Stimulated activated CD8-positive, alpha-beta memory T cell treated with anti-CD3 and anti-CD28 coated beads, Interleukin-7, amount 100 ng/mL, for 4 hours (primary cell): ENCODE measurements around the gene CLPTM1L.
"Not testable (repeated sequence)": the region's sequence is repeated elsewhere in the genome, so short reads cannot be mapped to it uniquely, and the experiment has no call there.

Experiments
- DNase-seq, 2 donors: peaks; one replicate each; pipeline ENCODE4 v3.0.0-alpha.2; 2020; ENCODE audit warnings: low read depth in 2 of 2

The CLPTM1L gene

DNA sequence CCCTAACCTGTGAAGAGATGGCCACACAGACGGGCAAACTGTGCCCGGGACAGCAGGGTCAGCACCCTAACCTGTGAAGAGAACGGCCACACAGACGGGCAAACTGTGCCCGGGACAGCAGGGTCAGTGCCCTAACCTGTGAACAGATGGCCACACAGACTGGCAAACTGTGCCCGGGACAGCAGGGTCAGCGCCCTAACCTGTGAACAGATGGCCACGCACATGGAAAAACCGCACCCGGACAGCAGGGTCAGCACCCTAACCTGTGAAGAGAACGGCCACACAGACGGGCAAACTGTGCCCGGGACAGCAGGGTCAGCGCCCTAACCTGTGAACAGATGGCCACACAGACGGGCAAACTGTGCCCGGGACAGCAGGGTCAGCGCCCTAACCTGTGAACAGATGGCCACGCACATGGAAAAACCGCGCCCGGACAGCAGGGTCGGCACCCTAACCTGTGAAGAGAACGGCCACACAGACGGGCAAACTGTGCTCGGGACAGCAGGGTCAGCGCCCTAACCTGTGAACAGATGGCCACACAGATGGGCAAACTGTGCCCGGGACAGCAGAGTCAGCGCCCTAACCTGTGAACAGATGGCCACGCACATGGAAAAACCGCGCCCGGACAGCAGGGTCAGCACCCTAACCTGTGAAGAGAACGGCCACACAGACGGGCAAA lies 5.6 kb downstream of the CLPTM1L start:
- not testable (repeated sequence) for DNase-seq

DNA sequence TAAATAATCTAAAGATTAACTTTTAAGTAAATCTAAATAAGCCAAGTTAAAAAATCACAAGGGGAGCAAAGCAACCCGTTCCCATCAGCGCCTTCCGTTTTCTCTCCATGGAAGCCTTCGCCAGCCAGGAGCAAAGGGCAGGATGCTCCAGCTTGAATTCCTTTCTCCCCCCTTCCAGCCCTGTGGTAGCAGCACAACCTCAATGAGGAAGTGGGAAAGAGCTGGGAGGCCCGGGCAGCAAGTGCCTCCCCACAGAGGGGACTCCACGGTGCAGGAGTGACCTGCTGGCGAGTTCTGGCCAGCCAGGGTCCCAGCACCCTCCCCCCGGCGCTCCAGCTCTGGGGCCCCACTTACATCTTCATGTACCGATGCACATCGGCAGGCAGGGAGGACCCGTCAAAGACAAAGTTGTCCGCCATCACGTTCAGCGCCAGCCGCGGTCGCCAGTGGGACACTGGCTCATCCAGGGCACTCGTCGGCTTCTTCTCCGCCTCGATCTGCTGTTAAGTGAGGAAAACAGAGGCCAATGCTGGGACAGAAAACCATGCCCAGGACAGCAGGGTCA lies 6.3 kb downstream of the CLPTM1L start:
- DNase-seq = no peak

DNA sequence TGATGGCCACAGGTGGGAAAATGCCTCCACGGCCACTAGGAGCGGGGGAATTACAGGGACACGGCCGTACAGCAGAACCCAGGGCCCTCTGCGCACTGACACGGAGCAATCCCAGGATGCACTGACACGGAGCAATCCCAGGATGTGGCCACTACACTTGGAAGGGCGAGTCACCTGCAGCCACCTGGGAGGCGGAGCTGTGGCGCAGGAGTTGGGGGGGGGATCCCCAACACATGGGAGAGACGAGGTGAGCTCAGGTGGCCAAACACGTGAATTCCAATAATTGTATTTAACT lies 6.8 kb downstream of the CLPTM1L start:
- DNase-seq = no peak

DNA sequence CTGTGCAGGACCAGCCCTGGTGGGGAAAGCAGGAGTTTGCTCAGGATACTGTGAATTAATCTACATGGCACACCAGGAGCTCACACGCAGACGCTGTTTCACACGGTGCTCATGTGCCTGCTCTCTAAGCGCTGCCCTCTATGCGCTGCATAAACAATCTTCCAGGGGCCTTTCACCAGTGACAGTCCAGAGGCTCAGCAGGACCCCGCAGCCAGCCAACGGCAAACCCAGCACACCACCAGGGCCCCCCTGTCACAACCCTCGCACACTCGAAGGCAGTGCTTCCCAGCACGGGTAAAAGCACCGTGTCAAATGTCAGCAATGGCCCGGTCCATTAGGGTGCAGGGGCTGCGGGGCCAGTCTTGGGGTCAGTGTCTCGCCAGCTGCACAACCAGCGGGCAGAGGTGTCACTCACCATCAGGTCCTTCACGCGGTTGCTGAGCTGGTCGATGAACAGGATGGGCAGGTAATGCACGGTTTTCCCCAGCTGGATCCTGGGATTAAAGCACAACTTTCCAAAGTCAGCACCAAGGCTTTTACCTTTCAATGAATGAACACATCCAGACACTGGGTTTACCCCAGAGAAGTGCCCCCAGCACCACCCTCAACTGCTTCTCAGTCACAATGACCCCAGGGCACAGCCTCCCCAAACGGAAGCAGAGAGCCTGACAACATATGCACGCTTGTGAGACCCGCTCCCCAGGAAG lies 7.3 kb downstream of the CLPTM1L start:
- DNase-seq = no peak

DNA sequence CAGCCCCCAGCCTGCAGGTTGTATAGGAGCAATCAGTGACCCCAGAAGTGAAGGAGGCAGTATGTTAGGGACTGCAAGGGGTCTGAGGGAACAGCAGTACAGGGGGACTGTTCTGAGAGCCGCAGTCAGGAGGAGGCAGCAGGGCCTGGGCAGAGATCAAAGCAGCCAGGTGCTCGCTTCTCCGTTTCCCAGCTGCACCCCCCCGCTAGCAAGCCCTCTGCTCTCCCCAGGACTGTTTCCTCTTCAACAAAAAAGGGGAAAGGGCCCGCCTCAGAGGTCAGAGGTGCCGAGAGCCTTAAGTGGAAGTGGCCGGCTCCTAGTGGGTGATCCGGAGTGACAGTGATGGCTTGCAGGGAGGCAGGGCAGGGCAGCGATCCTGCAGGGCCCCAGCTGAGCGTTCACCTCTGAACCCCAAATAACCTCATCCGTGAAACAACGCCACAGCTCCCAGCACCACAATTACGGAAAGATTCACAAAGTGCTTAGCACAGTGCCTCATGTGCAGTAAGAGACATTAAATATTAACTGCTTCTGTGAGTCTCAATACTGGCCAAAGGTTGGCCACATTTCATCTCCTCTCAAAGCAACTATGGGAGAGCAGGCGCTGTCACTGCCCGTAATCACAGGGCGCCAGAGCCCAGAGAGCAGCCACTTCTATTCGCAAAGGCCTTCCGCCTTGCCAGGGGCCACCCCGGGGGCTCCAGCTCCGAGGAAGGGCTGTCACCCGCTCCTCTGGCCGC lies 8.0 kb downstream of the CLPTM1L start:
- no peak for DNase-seq

DNA sequence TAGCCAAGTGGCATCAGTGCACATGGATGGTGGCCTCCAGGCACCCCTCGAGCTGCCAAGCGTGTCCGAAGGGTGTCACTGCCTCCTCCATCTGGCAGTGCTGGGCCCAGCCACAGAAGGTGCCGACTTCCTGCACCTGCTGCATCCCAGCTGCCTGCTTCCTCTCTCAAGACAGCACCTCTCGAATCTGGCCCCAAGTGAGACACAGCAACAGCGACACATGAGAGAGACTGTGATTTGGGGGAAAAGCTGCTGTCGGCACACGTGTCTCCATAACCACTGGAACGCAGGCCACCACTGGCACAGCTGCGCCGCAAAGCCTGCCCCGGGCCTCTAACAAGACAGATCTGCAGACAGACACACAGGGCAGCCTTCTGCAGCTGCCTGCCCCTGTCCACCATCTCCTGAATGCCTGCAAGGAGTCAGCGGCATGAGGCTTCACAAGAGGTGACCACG lies 8.8 kb downstream of the CLPTM1L start:
- DNase-seq = no peak

DNA sequence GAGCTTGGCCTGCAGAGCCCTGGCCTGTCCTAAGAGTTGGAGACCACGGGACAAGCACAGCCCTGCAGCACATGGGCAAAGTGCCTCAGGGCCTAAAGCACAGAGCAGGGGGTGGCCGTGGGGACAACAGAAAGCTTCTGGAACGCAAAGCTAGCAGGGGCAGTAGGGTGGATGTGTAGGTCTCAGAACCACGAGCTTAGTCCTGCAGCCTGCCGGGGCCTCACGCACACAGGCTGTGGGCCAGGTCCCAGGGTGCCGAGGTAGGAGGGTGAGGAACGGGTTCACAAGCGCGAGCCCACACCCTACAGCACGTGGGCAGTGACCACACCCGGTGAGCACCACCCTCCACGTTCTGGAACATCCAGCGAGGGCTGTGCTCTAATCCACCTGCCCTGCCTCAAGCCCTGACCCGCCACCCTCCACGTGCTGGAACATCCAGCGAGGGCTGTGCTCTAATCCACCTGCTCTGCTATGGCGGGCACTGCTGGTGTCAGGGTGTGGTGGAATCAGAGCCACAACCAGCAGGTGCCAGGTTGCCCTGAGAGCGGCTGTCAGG lies 9.3 kb downstream of the CLPTM1L start:
- DNase-seq = no peak

DNA sequence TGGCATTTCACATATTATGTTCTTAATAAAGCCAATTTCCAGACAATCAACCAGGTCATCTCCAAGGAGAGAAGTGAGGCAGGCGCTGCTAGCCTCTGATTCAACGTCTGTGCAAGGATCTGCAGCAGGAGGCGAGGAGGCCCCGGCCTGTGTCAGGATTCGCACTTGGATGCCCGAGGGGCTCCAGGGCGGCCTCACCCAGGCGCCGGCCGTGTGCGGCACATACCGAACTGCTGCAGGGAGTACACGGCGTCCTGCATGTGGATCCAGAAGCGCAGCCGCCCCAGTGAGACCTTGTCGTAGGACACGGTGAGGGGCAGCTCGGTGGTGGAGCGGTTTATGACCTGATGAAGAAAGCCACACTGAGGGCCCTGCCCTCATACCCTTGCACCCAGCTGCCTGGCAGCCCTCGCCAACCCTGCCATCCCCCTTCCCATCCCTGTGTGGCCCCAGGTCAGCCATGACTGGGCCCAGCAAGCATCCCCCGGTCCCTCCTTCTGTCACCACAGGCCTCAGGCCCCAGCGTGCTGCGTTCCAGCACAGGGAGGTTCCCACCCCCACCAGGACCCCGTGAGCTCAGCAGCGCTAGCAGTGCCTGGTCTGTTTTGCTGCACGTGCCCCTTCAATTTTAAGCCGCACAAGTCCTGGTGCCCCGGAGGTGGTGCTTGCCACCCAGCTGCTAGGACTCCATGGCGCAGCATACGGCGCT lies 9.9 kb downstream of the CLPTM1L start:
- no peak for DNase-seq

DNA sequence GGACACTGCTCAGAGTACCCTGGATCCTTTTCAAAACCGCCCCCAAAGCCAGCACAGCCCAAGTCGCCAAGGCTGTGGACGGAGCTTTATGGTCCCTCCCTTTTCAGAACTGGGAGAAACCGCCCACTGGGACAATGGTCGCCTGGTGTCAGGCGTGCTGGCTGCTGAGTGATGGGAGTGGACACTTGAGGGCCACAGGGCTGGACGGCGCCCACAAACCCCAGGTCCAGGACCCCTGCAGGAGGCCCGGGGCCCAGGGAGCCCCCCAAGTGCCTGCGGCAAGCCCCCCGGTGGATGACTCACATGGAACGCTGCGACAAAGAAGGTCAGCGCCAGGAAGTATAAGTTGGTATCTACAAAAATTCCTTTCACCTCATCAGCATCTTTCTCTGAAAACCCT lies 10.9 kb downstream of the CLPTM1L start:
- no peak for DNase-seq

DNA sequence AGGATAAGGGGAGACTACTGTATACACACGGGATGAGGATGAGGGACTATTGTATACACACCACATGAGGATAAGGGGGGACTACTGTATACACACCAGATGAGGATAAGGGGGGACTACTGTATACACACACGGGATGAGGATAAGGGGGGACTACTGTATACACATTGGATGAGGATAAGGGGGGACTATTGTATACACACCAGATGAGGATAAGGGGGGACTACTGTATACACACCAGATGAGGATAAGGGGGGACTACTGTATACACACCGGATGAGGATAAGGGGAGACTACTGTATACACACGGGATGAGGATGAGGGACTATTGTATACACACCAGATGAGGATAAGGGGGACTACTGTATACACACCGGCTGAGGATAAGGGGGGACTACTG lies 11.6 kb downstream of the CLPTM1L start:
- DNase-seq = not testable (repeated sequence)

DNA sequence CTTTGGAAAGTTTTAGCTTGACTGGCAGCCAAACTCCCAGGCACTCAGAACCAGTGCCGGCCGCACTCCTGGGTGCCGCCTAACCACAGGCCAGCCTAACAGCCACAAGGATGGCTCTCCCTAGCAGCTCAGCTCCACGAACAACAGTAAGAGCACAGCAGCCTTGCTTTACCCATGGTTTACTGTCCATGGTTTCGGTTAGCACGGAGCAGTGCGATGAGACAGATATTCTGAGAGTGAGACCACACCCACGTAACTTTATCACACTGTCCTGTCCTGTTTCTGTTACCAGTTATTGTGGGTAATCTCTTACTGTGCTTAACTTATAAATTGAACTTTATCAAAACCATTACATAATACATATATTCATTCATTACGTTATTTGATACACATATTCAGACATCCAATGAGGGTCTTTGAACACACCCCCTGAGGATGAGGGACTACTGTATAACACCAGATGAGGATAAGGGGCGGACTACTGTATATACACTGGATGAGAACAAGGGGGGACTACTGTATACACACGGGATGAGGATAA lies 12.4 kb downstream of the CLPTM1L start:
- no peak for DNase-seq

DNA sequence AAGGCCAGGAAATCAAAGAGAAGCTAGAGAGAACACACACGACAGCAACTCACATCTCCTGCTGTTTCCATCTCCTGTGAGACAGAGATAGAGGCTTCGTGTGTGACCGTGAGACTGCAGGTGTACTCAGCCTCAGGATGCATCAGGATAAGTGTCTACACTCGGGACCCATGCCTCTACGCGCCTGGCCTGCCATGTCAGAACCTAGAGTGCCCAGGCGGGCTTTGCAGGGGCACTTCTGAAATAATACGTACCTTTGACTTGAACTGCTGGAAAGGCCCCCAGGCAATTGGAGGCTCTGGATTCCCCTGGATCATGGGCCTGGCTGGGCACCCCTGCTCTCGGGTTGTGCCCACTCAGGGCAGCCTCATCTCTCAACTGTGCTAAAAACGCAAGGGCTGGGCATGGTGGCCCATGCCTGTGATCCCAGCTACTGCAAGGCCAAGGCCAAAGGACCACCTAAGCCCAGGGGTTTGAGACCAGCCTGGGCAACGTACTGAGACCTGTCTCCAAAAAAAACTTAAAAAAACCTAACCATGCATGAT lies 13.0 kb downstream of the CLPTM1L start:
- DNase-seq = no peak

DNA sequence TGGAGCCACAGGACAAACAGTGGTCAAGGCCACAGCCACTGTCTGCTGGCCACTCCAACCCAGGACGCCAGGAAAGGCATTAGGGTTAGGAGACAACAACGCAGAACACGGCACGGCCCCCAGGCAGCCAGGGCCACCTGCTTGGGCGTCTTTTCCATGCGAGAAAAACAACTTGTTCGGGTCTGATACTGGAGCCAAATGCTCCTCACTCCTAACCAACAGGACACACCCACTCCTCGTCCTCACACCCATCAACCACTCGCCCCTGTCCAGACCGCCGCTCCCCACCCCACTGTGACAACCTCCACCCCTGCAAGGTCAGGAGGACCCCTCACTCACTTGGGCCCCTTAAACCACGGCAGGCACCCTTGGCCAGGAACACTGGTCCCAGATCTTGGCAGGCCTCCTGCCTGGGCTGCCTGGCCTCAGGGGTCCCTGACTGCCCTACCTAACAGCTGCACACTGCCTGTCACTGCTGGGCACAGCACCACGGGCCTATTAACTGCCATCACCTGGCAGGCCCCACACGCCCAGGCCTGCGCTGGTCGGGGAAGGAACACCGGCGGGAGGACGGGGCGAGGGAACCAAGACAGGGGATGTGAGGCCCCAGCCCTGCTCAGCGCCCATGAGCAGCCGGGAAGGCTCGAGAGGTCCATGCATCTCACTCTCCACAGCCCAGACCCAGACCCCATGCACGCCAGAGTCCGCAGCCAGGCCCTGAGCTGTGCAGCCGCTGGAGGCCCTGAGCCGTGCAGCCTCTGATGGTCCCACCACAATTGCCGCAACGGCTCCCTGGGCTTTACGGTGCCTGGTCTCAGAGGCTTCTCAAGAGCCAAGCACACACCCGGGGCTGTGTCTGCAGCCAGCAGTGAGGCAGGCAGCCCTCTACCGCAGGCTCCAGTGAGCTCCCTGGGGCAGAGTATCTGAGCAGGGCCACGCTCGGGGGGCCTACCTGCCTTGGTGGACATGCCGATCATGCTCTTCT lies 13.8 kb downstream of the CLPTM1L start:
- no peak for DNase-seq

DNA sequence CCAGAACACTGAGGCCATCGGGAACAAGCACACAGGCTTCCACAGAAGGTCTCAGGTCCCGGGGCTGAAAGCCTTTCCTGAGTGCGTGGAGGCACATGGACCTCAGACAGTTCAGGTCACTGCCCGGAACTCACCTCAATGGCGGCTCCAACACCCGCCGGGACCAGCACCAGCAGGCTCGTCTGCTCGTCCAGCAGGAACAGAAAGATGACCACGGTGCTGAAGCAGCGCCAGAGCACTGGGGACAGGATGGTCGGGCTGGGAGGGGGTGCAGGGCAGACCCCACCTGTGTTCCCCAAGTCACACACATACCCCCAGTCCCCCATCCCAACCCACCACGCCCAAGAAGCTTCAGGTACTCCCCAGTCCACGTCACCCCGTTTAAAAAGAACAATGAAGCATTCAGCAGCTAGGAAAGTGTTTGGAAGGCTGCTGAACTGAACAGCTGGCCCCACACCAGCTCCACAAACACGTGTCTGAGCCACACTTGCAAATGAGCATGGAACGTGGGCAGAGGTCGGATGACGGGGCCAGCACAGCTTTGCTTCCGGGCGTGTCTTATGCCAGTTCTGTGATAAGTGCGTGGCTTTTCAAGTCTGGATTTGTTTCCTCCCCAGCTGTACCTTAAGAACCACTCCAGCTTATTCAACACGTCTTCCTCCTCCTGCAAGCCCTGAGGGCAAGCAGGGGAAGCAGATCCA lies 14.6 kb downstream of the CLPTM1L start:
- DNase-seq = no peak

DNA sequence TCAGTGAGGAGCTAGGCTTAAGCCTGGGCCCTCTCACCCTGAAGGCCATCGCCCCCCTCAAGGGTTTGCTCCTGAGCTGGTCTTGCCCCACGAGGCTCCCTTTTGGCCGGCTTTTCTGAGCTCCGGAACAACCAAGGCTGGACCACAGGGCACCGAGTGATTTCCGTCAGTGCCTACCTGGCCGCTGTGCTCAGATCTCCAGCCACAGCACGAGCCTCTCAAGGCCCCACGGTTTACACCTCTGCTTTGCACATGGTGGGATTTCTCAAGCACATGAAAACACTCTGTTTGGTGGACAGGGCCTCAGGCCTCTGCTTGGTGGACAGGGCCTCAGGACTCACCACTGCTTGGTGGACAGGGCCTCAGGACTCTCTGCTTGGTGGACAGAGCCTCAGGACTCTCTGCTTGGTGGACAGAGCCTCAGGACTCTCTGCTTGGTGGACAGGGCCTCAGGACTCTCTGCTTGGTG lies 15.8 kb downstream of the CLPTM1L start:
- no peak for DNase-seq

DNA sequence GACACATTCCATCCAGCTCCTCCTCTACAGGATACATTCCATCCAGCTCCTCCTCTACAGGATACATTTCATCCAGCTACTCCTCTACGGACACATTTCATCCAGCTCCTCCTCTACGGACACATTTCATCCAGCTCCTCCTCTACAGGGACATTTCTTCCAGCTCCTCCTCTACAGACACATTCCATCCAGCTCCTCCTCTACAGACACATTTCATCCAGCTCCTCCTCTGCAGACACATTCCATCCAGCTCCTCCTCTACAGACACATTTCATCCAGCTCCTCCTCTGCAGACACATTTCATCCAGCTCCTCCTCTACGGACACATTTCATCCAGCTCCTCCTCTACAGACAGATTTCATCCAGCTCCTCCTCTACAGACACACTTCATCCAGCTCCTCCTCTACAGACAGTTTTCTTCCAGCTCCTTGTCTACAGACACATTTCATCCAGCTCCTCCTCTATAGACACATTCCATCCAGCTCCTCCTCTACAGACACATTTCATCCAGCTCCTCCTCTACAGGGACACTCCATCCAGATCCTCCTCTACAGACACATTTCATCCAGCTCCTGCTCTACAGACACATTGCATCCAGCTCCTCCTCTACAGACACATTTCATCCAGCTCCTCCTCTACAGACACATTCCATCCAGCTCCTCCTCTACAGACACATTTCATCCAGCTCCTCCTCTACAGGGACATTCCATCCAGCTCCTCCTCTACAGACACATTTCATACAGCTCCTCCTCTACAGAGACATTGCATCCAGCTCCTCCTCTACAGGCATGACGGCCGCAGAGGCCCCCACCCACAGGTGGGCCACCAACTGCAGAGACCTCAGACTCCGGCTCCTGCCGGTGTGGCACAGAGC lies 16.4 kb downstream of the CLPTM1L start:
- not testable (repeated sequence) for DNase-seq

DNA sequence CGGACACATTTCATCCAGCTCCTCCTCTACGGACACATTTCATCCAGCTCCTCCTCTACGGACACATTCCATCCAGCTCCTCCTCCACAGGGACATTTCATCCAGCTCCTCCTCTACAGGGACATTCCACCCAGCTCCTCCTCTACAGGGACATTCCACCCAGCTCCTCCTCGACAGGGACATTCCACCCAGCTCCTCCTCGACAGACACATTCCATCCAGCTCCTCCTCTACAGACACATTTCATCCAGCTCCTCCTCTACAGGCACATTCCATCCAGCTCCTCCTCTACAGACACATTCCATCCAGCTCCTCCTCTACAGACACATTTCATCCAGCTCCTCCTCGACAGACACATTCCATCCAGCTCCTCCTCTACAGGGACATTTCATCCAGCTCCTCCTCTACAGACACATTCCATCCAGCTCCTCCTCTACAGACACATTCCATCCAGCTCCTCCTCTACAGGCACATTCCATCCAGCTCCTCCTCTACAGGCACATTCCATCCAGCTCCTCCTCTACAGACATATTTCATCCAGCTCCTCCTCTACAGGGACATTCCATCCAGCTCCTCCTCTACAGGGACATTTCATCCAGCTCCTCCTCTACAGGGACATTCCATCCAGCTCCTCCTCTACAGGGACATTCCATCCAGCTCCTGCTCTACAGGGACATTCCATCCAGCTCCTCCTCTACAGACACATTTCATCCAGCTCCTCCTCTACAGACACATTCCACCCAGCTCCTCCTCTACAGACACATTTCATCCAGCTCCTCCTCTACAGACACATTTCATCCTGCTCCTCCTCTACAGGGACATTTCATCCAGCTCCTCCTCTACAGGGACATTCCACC lies 17.8 kb downstream of the CLPTM1L start:
- DNase-seq = not testable (repeated sequence)
